Astrocyte of the cerebellum (primary cell): Measurements from ENCODE around the gene ZSCAN5C.

Source experiments
- DNase-seq: peaks from one replicate; pipeline ENCODE4 v3.0.0-alpha.2; 2011; ENCODE audit warnings: low read depth
- H3K4me3 ChIP-seq: 2 replicates; pipeline ENCODE4 v1.5.1; 2011; ENCODE audit warnings: mild to moderate bottlenecking, low read depth, low read length, moderate library complexity
- in situ Hi-C: cut with HindIII; loops from 2 replicates; pipeline ENCODE4 v1.10.0; 2017; ENCODE audit warnings: low sequenced_read_pairs
- TF ChIP-seq, protein P1 (sequence below): IDR thresholded peaks from 2 replicates; pipeline ENCODE4 v1.5.1; 2012; ENCODE audit warnings: low read length, low read depth, moderate library complexity, mild to moderate bottlenecking; ENCODE audit errors: missing control alignments

ZSCAN5C gene

DNA sequence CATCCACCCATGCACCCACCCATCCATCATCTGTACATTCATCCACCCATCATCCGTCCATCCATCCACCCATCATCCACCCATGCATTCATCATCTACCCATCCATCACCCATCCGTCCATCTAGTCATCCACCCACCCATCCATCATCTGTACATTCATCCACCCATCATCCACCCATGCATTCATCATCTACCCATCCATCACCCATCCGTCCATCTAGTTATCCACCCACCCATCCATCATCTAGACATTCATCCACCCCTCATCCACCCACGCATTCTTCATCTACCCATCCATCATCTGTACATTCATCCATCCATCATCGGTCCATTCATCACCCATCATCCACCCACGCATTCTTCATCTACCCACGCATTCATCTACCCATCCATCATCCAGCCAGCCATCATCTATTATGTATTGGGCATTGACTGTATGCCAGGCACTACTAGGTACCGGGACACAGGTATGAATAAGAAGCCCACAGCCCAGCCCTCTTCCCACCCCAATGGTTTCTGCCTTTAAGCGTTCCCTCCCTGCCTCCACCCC is 43.0 kb upstream of the ZSCAN5C start:
- DNase-seq, result no peak
- no peak overlapping the region for H3K4me3 ChIP-seq
- TF ChIP-seq, protein P1, sequence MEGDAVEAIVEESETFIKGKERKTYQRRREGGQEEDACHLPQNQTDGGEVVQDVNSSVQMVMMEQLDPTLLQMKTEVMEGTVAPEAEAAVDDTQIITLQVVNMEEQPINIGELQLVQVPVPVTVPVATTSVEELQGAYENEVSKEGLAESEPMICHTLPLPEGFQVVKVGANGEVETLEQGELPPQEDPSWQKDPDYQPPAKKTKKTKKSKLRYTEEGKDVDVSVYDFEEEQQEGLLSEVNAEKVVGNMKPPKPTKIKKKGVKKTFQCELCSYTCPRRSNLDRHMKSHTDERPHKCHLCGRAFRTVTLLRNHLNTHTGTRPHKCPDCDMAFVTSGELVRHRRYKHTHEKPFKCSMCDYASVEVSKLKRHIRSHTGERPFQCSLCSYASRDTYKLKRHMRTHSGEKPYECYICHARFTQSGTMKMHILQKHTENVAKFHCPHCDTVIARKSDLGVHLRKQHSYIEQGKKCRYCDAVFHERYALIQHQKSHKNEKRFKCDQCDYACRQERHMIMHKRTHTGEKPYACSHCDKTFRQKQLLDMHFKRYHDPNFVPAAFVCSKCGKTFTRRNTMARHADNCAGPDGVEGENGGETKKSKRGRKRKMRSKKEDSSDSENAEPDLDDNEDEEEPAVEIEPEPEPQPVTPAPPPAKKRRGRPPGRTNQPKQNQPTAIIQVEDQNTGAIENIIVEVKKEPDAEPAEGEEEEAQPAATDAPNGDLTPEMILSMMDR, result no peak
- in situ Hi-C loops, result no loop called here

DNA sequence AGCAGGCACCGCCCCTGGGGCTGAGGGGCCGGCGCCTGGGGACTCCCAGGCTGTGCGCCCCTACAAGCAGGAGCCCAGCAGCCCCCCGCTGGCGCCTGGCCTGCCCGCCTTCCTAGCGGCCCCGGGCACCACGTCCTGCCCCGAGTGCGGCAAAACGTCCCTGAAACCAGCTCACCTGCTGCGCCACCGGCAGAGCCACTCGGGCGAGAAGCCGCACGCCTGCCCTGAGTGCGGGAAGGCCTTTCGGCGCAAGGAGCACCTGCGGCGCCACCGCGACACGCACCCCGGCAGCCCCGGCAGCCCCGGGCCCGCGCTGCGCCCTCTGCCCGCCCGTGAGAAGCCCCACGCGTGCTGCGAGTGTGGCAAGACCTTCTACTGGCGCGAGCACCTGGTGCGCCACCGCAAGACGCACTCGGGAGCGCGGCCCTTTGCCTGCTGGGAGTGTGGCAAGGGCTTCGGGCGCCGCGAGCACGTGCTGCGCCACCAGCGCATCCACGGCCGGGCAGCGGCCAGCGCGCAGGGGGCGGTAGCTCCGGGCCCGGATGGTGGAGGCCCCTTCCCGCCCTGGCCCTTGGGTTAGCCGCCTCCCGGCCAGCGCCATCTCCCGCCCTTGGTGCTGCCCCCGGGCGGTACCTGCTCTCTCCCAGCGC is 42.3 kb upstream of the ZSCAN5C start:
- in situ Hi-C loops, result no loop called here
- no peak overlapping the region for H3K4me3 ChIP-seq
- DNase-seq, result no peak
- TF ChIP-seq, protein P1, result no peak

DNA sequence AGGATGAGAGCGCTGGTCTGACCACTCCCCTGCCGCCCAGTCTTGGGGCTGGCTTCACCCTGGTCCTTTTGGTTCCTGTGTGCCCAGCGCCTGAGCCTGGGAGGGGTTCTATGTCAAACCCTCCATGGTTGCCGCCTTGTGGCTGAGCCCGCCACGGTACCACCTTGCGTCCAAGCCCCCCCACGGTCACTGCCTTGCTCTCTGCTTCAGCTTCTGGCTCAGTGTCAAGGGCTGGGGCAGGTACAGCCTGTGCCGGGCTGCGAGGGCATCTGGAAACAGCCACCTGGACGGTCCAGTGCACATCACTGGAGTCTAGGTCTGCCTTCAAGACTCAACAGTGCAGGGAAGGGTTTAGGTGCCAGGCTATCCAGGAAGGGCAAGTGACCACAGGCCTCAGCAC is 40.5 kb upstream of the ZSCAN5C start:
- in situ Hi-C loops, result no loop called here
- no peak overlapping the region for H3K4me3 ChIP-seq
- TF ChIP-seq, protein P1, result no peak
- DNase-seq, result no peak

DNA sequence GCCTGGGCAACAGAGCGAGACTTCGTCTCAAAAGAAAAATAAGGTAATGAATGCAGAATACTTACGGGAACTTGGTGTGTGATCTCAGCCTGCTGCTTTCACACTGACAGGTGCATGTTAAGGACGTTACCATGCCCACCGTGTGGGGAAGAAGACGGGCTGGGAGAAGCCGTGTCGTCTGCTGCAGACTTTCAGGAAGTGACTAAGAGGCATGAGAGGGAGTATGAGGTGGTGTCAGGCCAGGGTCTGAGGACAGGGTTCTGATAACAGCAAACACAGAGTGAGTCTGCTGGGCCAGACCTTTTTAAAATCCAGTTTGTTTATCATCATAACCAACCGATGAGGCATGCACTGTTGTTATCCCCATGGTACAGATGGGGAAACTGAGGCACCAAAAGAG is 39.8 kb upstream of the ZSCAN5C start:
- no peak overlapping the region for H3K4me3 ChIP-seq
- TF ChIP-seq, protein P1, result no peak
- in situ Hi-C loops, result no loop called here
- DNase-seq, result no peak

DNA sequence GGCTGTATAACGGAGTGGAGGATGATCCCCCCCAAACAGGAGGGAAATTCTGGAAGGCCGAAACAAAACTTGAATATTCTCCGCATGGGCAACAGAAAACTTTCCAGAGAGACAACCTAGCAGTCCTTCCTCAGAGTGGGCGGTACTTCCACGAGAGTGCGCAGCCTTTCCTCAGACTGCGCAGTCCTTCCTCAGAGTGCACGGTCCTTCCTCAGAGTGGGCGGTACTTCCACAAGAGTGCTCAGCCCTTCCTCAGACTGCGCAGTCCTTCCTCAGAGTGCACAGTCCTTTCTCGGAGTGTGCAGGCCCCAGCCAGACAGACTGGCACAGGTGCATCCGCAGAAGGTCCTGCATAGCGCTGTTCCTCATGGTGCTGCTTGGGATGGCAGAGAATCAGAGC is 39.0 kb upstream of the ZSCAN5C start:
- no peak for DNase-seq
- in situ Hi-C loops, result no loop called here
- H3K4me3 ChIP-seq, result no peak overlapping the region
- TF ChIP-seq, protein P1, result no peak

DNA sequence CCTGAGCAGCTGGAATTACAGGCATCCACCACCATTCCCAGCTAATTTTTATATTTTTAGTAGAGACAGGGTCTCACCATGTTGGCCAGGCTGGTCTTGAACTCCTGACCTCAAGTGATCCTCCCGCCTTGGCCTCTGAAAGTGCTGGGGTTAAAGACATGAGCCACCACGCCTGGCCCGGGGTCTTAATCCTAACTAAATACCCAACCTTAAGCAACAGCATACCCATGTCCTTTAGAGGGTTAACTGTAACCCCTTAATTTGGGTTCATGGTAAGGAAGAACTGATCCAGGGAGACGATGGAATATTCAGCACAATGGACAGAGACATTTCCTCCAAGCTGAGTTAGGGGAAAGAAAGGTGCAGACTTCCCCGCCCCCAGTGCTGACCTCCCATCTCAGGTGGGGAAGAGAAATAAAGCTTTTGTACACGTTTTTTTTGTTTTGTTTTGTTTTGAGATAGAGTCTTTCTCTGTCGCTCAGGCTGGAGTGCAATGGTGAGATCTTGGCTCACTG is 35.0 kb upstream of the ZSCAN5C start:
- DNase-seq, result no peak
- TF ChIP-seq, protein P1, result no peak
- no peak overlapping the region for H3K4me3 ChIP-seq
- in situ Hi-C loops, result no loop called here
